A549 (cell line): ENCODE data around the gene PLA2G1B. TPM values are rescaled to one million over a fixed set of nuclear protein-coding genes. Genes with fewer than 3 reads are reported as not detected.
A peak's percentile ranks its signal among the peaks of the same experiment; 100 is the strongest.

Experiments
- ATAC-seq, 2 experiments: fragments of 200-7000 bp in 1 of 2; fragments of >200 bp in 1 of 2; cut with Nextera tagmentation in 1 of 2; cut with Tn5 transposase in 1 of 2; 3 replicates each; pipeline versions ENCODE4 v1.8.0 to v1.9.1; 2018 to 2020; ENCODE audit warnings: mild to moderate bottlenecking in 1 of 2, moderate library complexity in 1 of 2
- CTCF ChIA-PET: fragments of 300-600 bp; sonication (Branson Sonifier 250); formaldehyde crosslinking; extraction: SDS; loops from one replicate; lab custom pipeline; 2021; ENCODE audit warnings: antibody characterized with exemption, inconsistent platforms; lab: Yijun Ruan, JAX
- POLR2A ChIA-PET: fragments of 350-600 bp; formaldehyde crosslinking; extraction: SDS; loops from one replicate; lab custom pipeline; 2021; ENCODE audit warnings: antibody characterized with exemption, inconsistent platforms; lab: Yijun Ruan, JAX
- DNase-seq, 2 experiments: peaks; one replicate each; pipeline versions ENCODE4 v3.0.0 to v3.0.0-alpha.2; 2011 to 2016; ENCODE audit warnings: low read depth in 1 of 2, low spot score in 1 of 2
- FAIRE-seq: peaks from 2 replicates; lab custom pipeline; 2011; peaks lifted over from hg19 to GRCh38; lab: Jason Lieb, UNC
- H3K27ac ChIP-seq, 2 experiments: fragments of >200 bp; sonication (Bioruptor Twin); formaldehyde crosslinking; 3 replicates each; pipeline ENCODE4 v1.5.1; 2016 to 2017
- H3K4me1 ChIP-seq: fragments of >200 bp; sonication (Bioruptor Twin); formaldehyde crosslinking; 3 replicates; pipeline ENCODE4 v1.6.1; 2016
- H3K4me2 ChIP-seq: fragments of >200 bp; sonication (Bioruptor Twin); formaldehyde crosslinking; 3 replicates; pipeline ENCODE4 v1.6.1; 2016
- H3K4me3 ChIP-seq: fragments of >200 bp; sonication (Bioruptor Twin); formaldehyde crosslinking; 3 replicates; pipeline ENCODE4 v1.5.1; 2016
- H3K9me3 ChIP-seq: fragments of >200 bp; sonication (Bioruptor Twin); formaldehyde crosslinking; 3 replicates; pipeline ENCODE4 v1.6.1; 2016
- ATOH8 ChIP-seq: fragments of 250-450 bp; sonication (Bioruptor Pico); IDR thresholded peaks from 2 replicates; pipeline ENCODE4 v1.5.0; 2020; ENCODE audit warnings: low read depth, mild to moderate bottlenecking, moderate library complexity
- BCL3 ChIP-seq: fragments of >200 bp; sonication (Bioruptor Twin); formaldehyde crosslinking; IDR thresholded peaks from 3 replicates; pipeline ENCODE4 v1.6.1; 2016
- CTCF ChIP-seq: fragments of >200 bp; sonication (Bioruptor Twin); formaldehyde crosslinking; IDR thresholded peaks from 3 replicates; pipeline ENCODE4 v1.5.1; 2016
- EHMT2 ChIP-seq: fragments of 200-600 bp; sonication (generic); IDR thresholded peaks from 2 replicates; pipeline ENCODE4 v1.6.1; 2016; ENCODE audit warnings: antibody characterized with exemption, low read depth, mild to moderate bottlenecking, moderate library complexity
- EP300 ChIP-seq, 2 experiments: fragments of >200 bp; sonication (Bioruptor Twin); formaldehyde crosslinking; IDR thresholded peaks; 2 replicates in 1 of 2; 3 replicates in 1 of 2; pipeline ENCODE4 v1.6.1; 2016 to 2017
- FOSB ChIP-seq: fragments of 250-450 bp; sonication (Bioruptor Pico); IDR thresholded peaks from 2 replicates; pipeline ENCODE4 v1.5.0; 2020; ENCODE audit warnings: mild to moderate bottlenecking, moderate library complexity
- FOXS1 ChIP-seq: fragments of 250-450 bp; sonication (Bioruptor Pico); IDR thresholded peaks from 2 replicates; pipeline ENCODE4 v1.5.0; 2020; ENCODE audit warnings: mild to moderate bottlenecking, moderate library complexity
- GATA3 ChIP-seq: IDR thresholded peaks from 2 replicates; pipeline ENCODE4 v1.6.1; 2012; ENCODE audit warnings: borderline replicate concordance
- HDAC2 ChIP-seq: fragments of 200-600 bp; sonication (generic); IDR thresholded peaks from 2 replicates; pipeline ENCODE4 v1.6.1; 2016
- HES2 ChIP-seq: fragments of >200 bp; sonication (Bioruptor Twin); formaldehyde crosslinking; IDR thresholded peaks from 2 replicates; pipeline ENCODE4 v1.6.1; 2016
- HEYL ChIP-seq: fragments of 250-450 bp; sonication (Bioruptor Pico); IDR thresholded peaks from 2 replicates; pipeline ENCODE4 v1.8.0; 2021; ENCODE audit warnings: mild to moderate bottlenecking, moderate library complexity
- HOXB13 ChIP-seq: fragments of 250-450 bp; sonication (Bioruptor Pico); IDR thresholded peaks from 2 replicates; pipeline ENCODE4 v1.5.0; 2020; ENCODE audit warnings: low read depth, mild to moderate bottlenecking, moderate library complexity
- HOXB5 ChIP-seq: fragments of 250-450 bp; sonication (Bioruptor Pico); IDR thresholded peaks from 2 replicates; pipeline ENCODE4 v1.5.0; 2020; ENCODE audit warnings: mild to moderate bottlenecking, moderate library complexity
- KDM5A ChIP-seq: fragments of 200-600 bp; sonication (generic); IDR thresholded peaks from 2 replicates; pipeline ENCODE4 v1.6.1; 2016; ENCODE audit warnings: antibody characterized with exemption, mild to moderate bottlenecking
- MAX ChIP-seq: IDR thresholded peaks from 2 replicates; pipeline ENCODE4 v1.6.1; 2012
- NFE2L2 ChIP-seq: fragments of 150-350 bp; conservative IDR thresholded peaks from 2 replicates; pipeline ENCODE4 v1.6.1; 2014; ENCODE audit warnings: low read length
- NPAS2 ChIP-seq: fragments of 250-450 bp; sonication (Bioruptor Pico); IDR thresholded peaks from 2 replicates; pipeline ENCODE4 v1.8.0; 2022; ENCODE audit warnings: mild to moderate bottlenecking, moderate library complexity, borderline replicate concordance
- POLR2AphosphoS2 ChIP-seq: conservative IDR thresholded peaks from 2 replicates; pipeline ENCODE4 v1.6.1; 2012; ENCODE audit warnings: low read length, improper control_type of control experiment, inconsistent platforms
- RFX5 ChIP-seq: fragments of 450-650 bp; IDR thresholded peaks from 2 replicates; pipeline ENCODE4 v1.7.1; 2014; ENCODE audit warnings: antibody characterized with exemption, mild to moderate bottlenecking, moderate library complexity
- RNF2 ChIP-seq: fragments of 200-600 bp; sonication (generic); IDR thresholded peaks from 2 replicates; pipeline ENCODE4 v1.6.1; 2016; ENCODE audit warnings: low read depth, mild to moderate bottlenecking, antibody characterized with exemption, moderate library complexity, borderline replicate concordance
- SMC3 ChIP-seq: fragments of >200 bp; sonication (Bioruptor Twin); formaldehyde crosslinking; IDR thresholded peaks from 3 replicates; pipeline ENCODE4 v1.6.1; 2018; ENCODE audit warnings: inconsistent platforms
- SREBF2 ChIP-seq: fragments of 450-650 bp; IDR thresholded peaks from 2 replicates; pipeline ENCODE4 v1.6.1; 2014; ENCODE audit warnings: mild to moderate bottlenecking, moderate library complexity
- USF2 ChIP-seq: fragments of 450-650 bp; IDR thresholded peaks from 2 replicates; pipeline ENCODE4 v1.6.1; 2014; ENCODE audit warnings: antibody characterized with exemption
- ZC3H11A ChIP-seq: fragments of 450-650 bp; IDR thresholded peaks from 2 replicates; pipeline ENCODE4 v1.6.1; 2014; ENCODE audit warnings: antibody characterized with exemption, mild to moderate bottlenecking
- WGBS: methylation state at CpG from one replicate; pipeline ENCODE4 v1.1.6; 2017; ENCODE audit errors: missing lambda C conversion rate; 5-methylcytosine and 5-hydroxymethylcytosine counted together
- polyA plus RNA-seq, 4 experiments: library from polyadenylated mRNA; depleted of rRNA in 3 of 4; stranded (reverse); fragments of >200 nt; fragmentation: RNase III in 1 of 4; extraction: RNeasy Plus Mini Kit Qiagen cat#74134 plus additional on column Dnase treatment in 1 of 4; gene quantifications; 2 replicates in 3 of 4; 3 replicates in 1 of 4; pipeline ENCODE4 v1.2.3, GENCODE V29; 2011 to 2017

The PLA2G1B gene
- polyA plus RNA-seq, 2 of the 4 experiments (the other 2 are of a cell fraction), result 0.21 TPM; not detected in 1

GRCh38 chr12:120350576-120351350 is 23.2 kb upstream of the PLA2G1B start:
- Histone ChIP-seq H3K4me3 (no peak overlapping the region), H3K27ac (peak overlapping the region in 1 of 2 experiments; percentile 42; a peak in 1 of 6 replicates), H3K4me2 (peak overlapping the region; percentile 39; the same call in 2 of the 3 replicates), H3K9me3 (no peaks in the 10 kb centered on the region), H3K4me1 (peaks cover 25% of the 10 kb centered on the region)
- ChIA-PET POLR2A (no interaction called here), CTCF (interaction anchor here (0.5 to 5.6 kb wide), 11 partner anchors 10 to 115 kb away, joined by 3 to 75 read pairs (median 4); no protein-coding TSS in a partner anchor)
- TF ChIP-seq NFE2L2 (no peak), HES2 (no peak), HOXB13 (CRISPR knock-in tag) (no peak), EP300 (IDR thresholded peaks at IDR 0.05) (no peak), RNF2 (no peak)
- FAIRE-seq (no peak), DNase-seq (no peak), ATAC-seq (peak in 1 of 2 experiments; percentile 42; a peak in 3 of 6 replicates)
- WGBS, result 48% methylated on average over 19 of the region's 19 CpGs

- Histone ChIP-seq H3K27ac (no peak overlapping the region), H3K4me2 (no peak overlapping the region), H3K4me1 (peaks cover 25% of the 10 kb centered on the region), H3K9me3 (no peaks in the 10 kb centered on the region), H3K4me3 (no peak overlapping the region)
- TF ChIP-seq FOXS1 (CRISPR knock-in tag), result no peak
- 88% methylated on average over 11 of the region's 11 CpGs for WGBS
- POLR2A ChIA-PET, result no interaction called here
- FAIRE-seq (no peak), DNase-seq (no peak), ATAC-seq (no peak)
- CTCF ChIA-PET, result interaction anchor here (0.9 to 1.7 kb wide), 5 partner anchors 9 to 90 kb away, joined by 3 to 4 read pairs (median 4); partner anchors contain the start of gene COX6A1
These were observed 20.2 kb upstream of the PLA2G1B start for GRCh38 chr12:120347766-120348165.

GRCh38 chr12:120346681-120347080 is 19.1 kb upstream of the PLA2G1B start:
- POLR2A ChIA-PET, result no interaction called here
- Histone ChIP-seq H3K27ac (no peak overlapping the region), H3K4me2 (no peak overlapping the region), H3K4me3 (no peak overlapping the region), H3K4me1 (peaks cover 17% of the 10 kb centered on the region), H3K9me3 (no peaks in the 10 kb centered on the region)
- 80% methylated on average over 7 of the region's 7 CpGs for WGBS
- FAIRE-seq, result no peak
- CTCF ChIA-PET, result interaction anchor here (1.0 to 1.7 kb wide), 5 partner anchors 16 to 91 kb away, joined by 3 to 4 read pairs (median 4); partner anchors contain the start of gene COX6A1
- TF ChIP-seq RFX5 (no peak), USF2 (no peak), ZC3H11A (no peak), CTCF (no peak), HDAC2 (no peak), MAX (no peak), NPAS2 (CRISPR knock-in tag) (no peak), KDM5A (no peak), GATA3 (no peak), SREBF2 (no peak), NFE2L2 (no peak), HOXB5 (CRISPR knock-in tag) (no peak), EHMT2 (no peak), HEYL (no peak), POLR2AphosphoS2 (no peak), ATOH8 (CRISPR knock-in tag) (no peak), BCL3 (no peak), FOSB (no peak), HES2 (no peak), SMC3 (no peak)
- peak in 1 of 2 experiments; percentile 39 for DNase-seq
- ATAC-seq, result peak; percentile 52 to 79; a peak in 4 of 6 replicates
